ENCODE measurements around the gene PRDM16.

Gene PRDM16

GRCh38 chr1:3375245-3375644 is 306.2 kb downstream of the PRDM16 start:
- H3K9me3 ChIP-seq (replicated peaks; ENCODE audit: insufficient read depth, low read length) = no peaks in the 10 kb centered on the region
- no peaks in the 10 kb centered on the region for H3K36me3 ChIP-seq (replicated peaks; ENCODE audit: insufficient read depth, low read length)
- H3K79me2 ChIP-seq (ENCODE audit: low read length) = no peaks in the 10 kb centered on the region
- TF ChIP-seq EZH2phosphoT487 (IDR thresholded peaks at IDR 0.05; ENCODE audit: low read length) = no peak
- no peak overlapping the region for H3K4me2 ChIP-seq (ENCODE audit: low read depth, low read length)
- no peak overlapping the region for H3K4me3 ChIP-seq (ENCODE audit: low read length)
- no peak overlapping the region for H2AFZ ChIP-seq (ENCODE audit: low read length)
- no peaks in the 10 kb centered on the region for H4K20me1 ChIP-seq (ENCODE audit: insufficient read depth, low read length)
- H3K4me1 ChIP-seq (ENCODE audit: low read length) = no peaks in the 10 kb centered on the region
- H3K27ac ChIP-seq (ENCODE audit: low read length) = no peak overlapping the region
- H3K27me3 ChIP-seq (replicated peaks; ENCODE audit: insufficient read depth, low read length) = peaks cover 49% of the 10 kb centered on the region
- H3K9me2 ChIP-seq (replicated peaks; ENCODE audit: insufficient read depth, low read length) = no peaks in the 10 kb centered on the region
- H3F3A ChIP-seq (ENCODE audit: insufficient read depth, low read length) = no peaks in the 10 kb centered on the region
- DNase-seq = no peak
- no peak overlapping the region for H3K9ac ChIP-seq (ENCODE audit: low read length)

DNA sequence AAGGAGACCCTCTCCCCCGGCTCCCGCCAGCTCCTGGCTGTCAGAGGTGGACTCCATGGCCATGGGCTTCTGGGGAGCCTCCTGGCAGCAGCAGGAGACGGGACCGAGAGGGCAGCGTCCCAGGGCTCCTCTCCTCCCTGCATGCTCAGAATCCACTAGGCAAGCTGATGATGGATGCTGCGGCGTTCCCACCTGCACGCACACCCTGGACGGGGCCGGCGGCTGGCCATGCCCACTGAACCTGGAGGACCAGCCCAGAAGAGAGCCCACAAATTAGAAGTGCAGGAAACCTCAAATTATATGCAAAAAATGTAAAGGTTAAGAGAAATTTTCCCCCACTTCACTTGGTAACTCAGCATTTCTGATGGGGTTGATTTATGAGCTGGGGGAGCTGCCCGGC is 308.2 kb downstream of the PRDM16 start:
- no peaks in the 10 kb centered on the region for H3K9me3 ChIP-seq (replicated peaks; ENCODE audit: insufficient read depth, low read length)
- H3K27me3 ChIP-seq (replicated peaks; ENCODE audit: insufficient read depth, low read length) = peaks cover 34% of the 10 kb centered on the region
- H3K9ac ChIP-seq (ENCODE audit: low read length) = no peak overlapping the region
- H3F3A ChIP-seq (ENCODE audit: insufficient read depth, low read length) = no peaks in the 10 kb centered on the region
- no peak overlapping the region for H3K4me2 ChIP-seq (ENCODE audit: low read depth, low read length)
- H3K36me3 ChIP-seq (replicated peaks; ENCODE audit: insufficient read depth, low read length) = no peaks in the 10 kb centered on the region
- TF ChIP-seq, protein P1, sequence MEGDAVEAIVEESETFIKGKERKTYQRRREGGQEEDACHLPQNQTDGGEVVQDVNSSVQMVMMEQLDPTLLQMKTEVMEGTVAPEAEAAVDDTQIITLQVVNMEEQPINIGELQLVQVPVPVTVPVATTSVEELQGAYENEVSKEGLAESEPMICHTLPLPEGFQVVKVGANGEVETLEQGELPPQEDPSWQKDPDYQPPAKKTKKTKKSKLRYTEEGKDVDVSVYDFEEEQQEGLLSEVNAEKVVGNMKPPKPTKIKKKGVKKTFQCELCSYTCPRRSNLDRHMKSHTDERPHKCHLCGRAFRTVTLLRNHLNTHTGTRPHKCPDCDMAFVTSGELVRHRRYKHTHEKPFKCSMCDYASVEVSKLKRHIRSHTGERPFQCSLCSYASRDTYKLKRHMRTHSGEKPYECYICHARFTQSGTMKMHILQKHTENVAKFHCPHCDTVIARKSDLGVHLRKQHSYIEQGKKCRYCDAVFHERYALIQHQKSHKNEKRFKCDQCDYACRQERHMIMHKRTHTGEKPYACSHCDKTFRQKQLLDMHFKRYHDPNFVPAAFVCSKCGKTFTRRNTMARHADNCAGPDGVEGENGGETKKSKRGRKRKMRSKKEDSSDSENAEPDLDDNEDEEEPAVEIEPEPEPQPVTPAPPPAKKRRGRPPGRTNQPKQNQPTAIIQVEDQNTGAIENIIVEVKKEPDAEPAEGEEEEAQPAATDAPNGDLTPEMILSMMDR (IDR thresholded peaks at IDR 0.05; ENCODE audit: low read length) = no peak
- TF ChIP-seq EZH2 (optimal IDR thresholded peaks at IDR 0.05; ENCODE audit: low read depth, low read length) (no peak), EZH2phosphoT487 (IDR thresholded peaks at IDR 0.05; ENCODE audit: low read length) (no peak)
- H3K4me1 ChIP-seq (ENCODE audit: low read length) = no peaks in the 10 kb centered on the region
- no peak overlapping the region for H2AFZ ChIP-seq (ENCODE audit: low read length)
- no peaks in the 10 kb centered on the region for H3K79me2 ChIP-seq (ENCODE audit: low read length)
- no peaks in the 10 kb centered on the region for H3K9me2 ChIP-seq (replicated peaks; ENCODE audit: insufficient read depth, low read length)
- no peak overlapping the region for H3K4me3 ChIP-seq (ENCODE audit: low read length)
- no peak for DNase-seq
- no peak overlapping the region for H3K27ac ChIP-seq (ENCODE audit: low read length)
- no peaks in the 10 kb centered on the region for H4K20me1 ChIP-seq (ENCODE audit: insufficient read depth, low read length)

DNA sequence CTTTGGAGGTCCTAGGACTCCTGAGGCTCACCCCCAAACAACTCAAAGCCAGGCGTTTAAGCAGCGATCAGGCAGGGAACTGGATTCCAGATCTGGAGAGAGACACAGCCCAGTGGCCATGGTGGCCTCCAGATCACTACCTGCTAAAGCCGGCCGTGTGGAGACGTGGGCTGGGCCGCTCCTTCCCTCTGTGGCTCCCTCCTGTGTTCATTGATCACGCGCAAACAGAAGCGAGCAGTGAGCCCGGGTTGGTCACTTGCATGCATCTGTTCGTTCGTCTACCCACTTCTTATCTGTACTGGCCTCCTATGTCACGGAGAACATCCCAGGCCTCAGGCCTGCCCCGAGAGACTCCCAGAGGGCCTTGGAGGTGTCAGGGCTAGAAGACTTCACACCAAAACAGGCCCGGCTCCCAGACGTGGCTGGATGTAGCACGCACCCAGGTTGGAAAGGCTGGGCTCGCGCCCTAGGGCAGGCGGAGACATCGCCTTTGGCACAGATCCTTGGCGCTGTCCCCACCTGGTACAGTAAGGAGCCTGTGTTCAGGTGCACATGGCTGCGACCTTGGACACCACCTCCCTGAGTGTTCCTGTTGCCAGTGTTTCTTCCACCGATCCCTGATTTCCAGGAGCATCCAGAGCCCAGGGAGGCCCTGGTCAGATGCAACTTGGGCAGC is 308.7 kb downstream of the PRDM16 start:
- H3K79me2 ChIP-seq (ENCODE audit: low read length) = no peaks in the 10 kb centered on the region
- TF ChIP-seq, protein P1 (IDR thresholded peaks at IDR 0.05; ENCODE audit: low read length) = no peak
- TF ChIP-seq EZH2 (optimal IDR thresholded peaks at IDR 0.05; ENCODE audit: low read depth, low read length) (no peak), EZH2phosphoT487 (IDR thresholded peaks at IDR 0.05; ENCODE audit: low read length) (no peak)

More for the DNA sequence above, 308.7 kb downstream of the PRDM16 start:
- Histone ChIP-seq H3K36me3 (replicated peaks; ENCODE audit: insufficient read depth, low read length) (no peaks in the 10 kb centered on the region), H3K27ac (ENCODE audit: low read length) (no peak overlapping the region), H3K4me2 (ENCODE audit: low read depth, low read length) (no peak overlapping the region), H3K27me3 (replicated peaks; ENCODE audit: insufficient read depth, low read length) (peaks cover 32% of the 10 kb centered on the region), H3K4me1 (ENCODE audit: low read length) (no peaks in the 10 kb centered on the region), H3K4me3 (ENCODE audit: low read length) (no peak overlapping the region), H3K9ac (ENCODE audit: low read length) (no peak overlapping the region), H3K9me2 (replicated peaks; ENCODE audit: insufficient read depth, low read length) (no peaks in the 10 kb centered on the region), H3F3A (ENCODE audit: insufficient read depth, low read length) (no peaks in the 10 kb centered on the region), H2AFZ (ENCODE audit: low read length) (no peak overlapping the region), H3K9me3 (replicated peaks; ENCODE audit: insufficient read depth, low read length) (no peaks in the 10 kb centered on the region), H4K20me1 (ENCODE audit: insufficient read depth, low read length) (no peaks in the 10 kb centered on the region)
- DNase-seq = no peak
